Panc1 (cell line): Measurements from ENCODE around the gene SCAP.

Experiments used
- CTCF ChIP-seq: fragments of 450-650 bp; IDR thresholded peaks from 2 replicates; pipeline ENCODE4 v1.5.1; 2017; ENCODE audit warnings: mild to moderate bottlenecking
- SIN3A ChIP-seq: IDR thresholded peaks from 2 replicates; pipeline ENCODE4 v1.6.1; 2012; ENCODE audit warnings: low read depth, mild to moderate bottlenecking, low read length, moderate library complexity, borderline replicate concordance; ENCODE audit not compliant: insufficient read depth

GRCh38 chr3:47452453-47453215, 23.1 kb downstream of the SCAP start:
- TF ChIP-seq CTCF (no peak), SIN3A (no peak)
